Panc1 (cell line): ENCODE measurements around the gene WAC.

Source experiments
- POLR2AphosphoS5 ChIP-seq: IDR thresholded peaks from 2 replicates; pipeline ENCODE4 v1.6.1; 2012; ENCODE audit warnings: mild to moderate bottlenecking, low read depth, low read length, moderate library complexity
- TF ChIP-seq, protein P1 (sequence below): fragments of 450-650 bp; IDR thresholded peaks from 2 replicates; pipeline ENCODE4 v1.5.1; 2017; ENCODE audit warnings: mild to moderate bottlenecking

DNA sequence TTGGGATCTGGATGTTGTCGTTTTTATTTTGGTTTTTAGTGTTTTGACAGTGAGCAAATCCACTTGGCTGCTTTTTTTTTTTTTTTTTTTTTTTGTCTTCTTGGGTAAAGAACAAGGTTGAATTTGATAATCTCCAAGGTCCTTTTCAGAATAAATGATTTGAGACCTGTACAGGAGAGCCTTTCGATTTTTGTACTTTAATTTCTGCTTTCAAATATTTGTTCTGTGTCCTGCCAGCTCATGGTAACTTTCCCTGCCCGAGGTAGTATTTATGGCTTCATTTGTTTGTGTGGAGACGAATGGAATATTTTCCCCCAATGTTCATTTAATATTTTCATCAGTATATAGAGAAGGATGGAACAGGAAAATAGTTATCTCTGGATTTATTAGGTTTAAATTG lies 19.9 kb downstream of the WAC start:
- TF ChIP-seq, protein P1, sequence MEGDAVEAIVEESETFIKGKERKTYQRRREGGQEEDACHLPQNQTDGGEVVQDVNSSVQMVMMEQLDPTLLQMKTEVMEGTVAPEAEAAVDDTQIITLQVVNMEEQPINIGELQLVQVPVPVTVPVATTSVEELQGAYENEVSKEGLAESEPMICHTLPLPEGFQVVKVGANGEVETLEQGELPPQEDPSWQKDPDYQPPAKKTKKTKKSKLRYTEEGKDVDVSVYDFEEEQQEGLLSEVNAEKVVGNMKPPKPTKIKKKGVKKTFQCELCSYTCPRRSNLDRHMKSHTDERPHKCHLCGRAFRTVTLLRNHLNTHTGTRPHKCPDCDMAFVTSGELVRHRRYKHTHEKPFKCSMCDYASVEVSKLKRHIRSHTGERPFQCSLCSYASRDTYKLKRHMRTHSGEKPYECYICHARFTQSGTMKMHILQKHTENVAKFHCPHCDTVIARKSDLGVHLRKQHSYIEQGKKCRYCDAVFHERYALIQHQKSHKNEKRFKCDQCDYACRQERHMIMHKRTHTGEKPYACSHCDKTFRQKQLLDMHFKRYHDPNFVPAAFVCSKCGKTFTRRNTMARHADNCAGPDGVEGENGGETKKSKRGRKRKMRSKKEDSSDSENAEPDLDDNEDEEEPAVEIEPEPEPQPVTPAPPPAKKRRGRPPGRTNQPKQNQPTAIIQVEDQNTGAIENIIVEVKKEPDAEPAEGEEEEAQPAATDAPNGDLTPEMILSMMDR, result no peak
- no peak for TF ChIP-seq POLR2AphosphoS5
